Choroid plexus epithelial cell (primary cell): ENCODE data around the gene CREBBP.

Source experiments
- DNase-seq: peaks from one replicate; pipeline ENCODE4 v3.0.0-alpha.2; 2010; ENCODE audit warnings: low read depth
- H3K4me3 ChIP-seq: 2 replicates; pipeline ENCODE4 v1.5.1; 2011; ENCODE audit warnings: low read depth, mild to moderate bottlenecking, control low read depth, low read length, moderate library complexity
- TF ChIP-seq, protein P1 (sequence below): conservative IDR thresholded peaks from 2 replicates; pipeline ENCODE4 v1.5.1; 2011; ENCODE audit warnings: low read depth, mild to moderate bottlenecking, control low read depth, inconsistent platforms, low read length, moderate library complexity

The CREBBP gene

DNA sequence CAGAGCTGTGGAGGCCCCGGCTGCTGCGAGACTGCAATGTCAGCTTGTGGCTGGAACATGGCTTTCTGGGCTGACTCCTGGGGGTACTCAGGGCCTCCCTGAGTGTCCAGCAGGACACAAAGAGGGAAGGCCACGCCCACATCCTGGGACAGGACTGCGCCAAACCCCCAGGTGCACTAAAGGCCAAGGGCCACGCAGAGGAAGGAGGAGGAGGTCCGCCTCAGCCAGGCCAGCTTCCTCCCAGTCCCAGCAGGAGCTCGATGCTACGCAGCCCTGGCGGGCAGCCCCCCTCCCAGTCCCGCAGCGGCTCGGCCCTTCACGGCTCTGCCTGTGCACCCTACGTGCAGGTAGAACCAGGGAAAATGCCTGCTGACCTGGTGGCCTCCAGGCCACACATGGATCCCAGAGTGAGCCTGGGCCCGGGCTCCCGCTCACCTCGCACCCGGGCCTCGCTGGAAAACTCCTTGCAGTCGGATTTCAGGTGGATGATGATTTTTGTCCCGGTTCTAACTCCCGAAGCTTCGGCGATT lies 204.8 kb downstream of the CREBBP start:
- no peak for DNase-seq
- TF ChIP-seq, protein P1, sequence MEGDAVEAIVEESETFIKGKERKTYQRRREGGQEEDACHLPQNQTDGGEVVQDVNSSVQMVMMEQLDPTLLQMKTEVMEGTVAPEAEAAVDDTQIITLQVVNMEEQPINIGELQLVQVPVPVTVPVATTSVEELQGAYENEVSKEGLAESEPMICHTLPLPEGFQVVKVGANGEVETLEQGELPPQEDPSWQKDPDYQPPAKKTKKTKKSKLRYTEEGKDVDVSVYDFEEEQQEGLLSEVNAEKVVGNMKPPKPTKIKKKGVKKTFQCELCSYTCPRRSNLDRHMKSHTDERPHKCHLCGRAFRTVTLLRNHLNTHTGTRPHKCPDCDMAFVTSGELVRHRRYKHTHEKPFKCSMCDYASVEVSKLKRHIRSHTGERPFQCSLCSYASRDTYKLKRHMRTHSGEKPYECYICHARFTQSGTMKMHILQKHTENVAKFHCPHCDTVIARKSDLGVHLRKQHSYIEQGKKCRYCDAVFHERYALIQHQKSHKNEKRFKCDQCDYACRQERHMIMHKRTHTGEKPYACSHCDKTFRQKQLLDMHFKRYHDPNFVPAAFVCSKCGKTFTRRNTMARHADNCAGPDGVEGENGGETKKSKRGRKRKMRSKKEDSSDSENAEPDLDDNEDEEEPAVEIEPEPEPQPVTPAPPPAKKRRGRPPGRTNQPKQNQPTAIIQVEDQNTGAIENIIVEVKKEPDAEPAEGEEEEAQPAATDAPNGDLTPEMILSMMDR = no peak
- no peak overlapping the region for H3K4me3 ChIP-seq
